ENCODE data around the gene MCCC2. TPM values are rescaled to one million over a fixed set of nuclear protein-coding genes. Genes with fewer than 3 reads are reported as not detected.

Gene MCCC2
- total and polyA plus RNA-seq, 2 experiments from 2014 or later, result 31.9 to 59.1 TPM

- Histone ChIP-seq H3K79me2 (replicated peaks; ENCODE audit: insufficient read depth) (peaks cover 13% of the 10 kb centered on the region), H4K20me1 (replicated peaks; ENCODE audit: insufficient read depth) (peaks cover 5% of the 10 kb centered on the region; the same call in 1 of the 2 replicates), H3K27me3 (ENCODE audit: insufficient read depth) (no peaks in the 10 kb centered on the region), H3K27ac (ENCODE audit: low read depth) (no peak overlapping the region), H3K4me2 (no peak overlapping the region), H3K4me1 (ENCODE audit: insufficient read depth) (no peaks in the 10 kb centered on the region), H3K9me2 (ENCODE audit: insufficient read depth) (no peaks in the 10 kb centered on the region), H3F3A (replicated peaks; ENCODE audit: low read depth) (no peaks in the 10 kb centered on the region), H3K4me3 (no peak overlapping the region), H3K36me3 (ENCODE audit: insufficient read depth) (peaks cover 4% of the 10 kb centered on the region; the same call in 1 of the 2 replicates), H2AFZ (no peak overlapping the region)
- no peaks in the 10 kb centered on the region; the same call in 2 of the 3 replicates for H3K4me1 Mint-ChIP-seq
- H3K27me3 Mint-ChIP-seq (ENCODE audit: insufficient read depth, low read depth, poor library complexity), result peaks cover 2% of the 10 kb centered on the region
- H3K9me3 Mint-ChIP-seq, result no peaks in the 10 kb centered on the region
- H3K4me3 Mint-ChIP-seq, result no peak overlapping the region
- DNase-seq (ENCODE audit: low spot score) (no peak), ATAC-seq (no peak)
- H3K36me3 Mint-ChIP-seq (ENCODE audit: low read depth), result peaks cover 52% of the 10 kb centered on the region
- TF ChIP-seq EZH2 (IDR thresholded peaks at IDR 0.05; ENCODE audit: low read depth, unreplicated experiment) (no peak), CTCF (conservative IDR thresholded peaks at IDR 0.05; ENCODE audit: low read depth in 2 of 2) (no peak), STAT1 (IDR thresholded peaks at IDR 0.05; ENCODE audit: unreplicated experiment) (no peak), EZH2phosphoT487 (IDR thresholded peaks at IDR 0.05; ENCODE audit: unreplicated experiment) (no peak), CREB1 (CRISPR knock-in tag; IDR thresholded peaks at IDR 0.05; ENCODE audit: low read depth) (no peak), NANOG (IDR thresholded peaks at IDR 0.05; ENCODE audit: borderline replicate concordance) (no peak), ZNF114 (CRISPR knock-in tag; IDR thresholded peaks at IDR 0.05) (no peak), ZNF331 (CRISPR knock-in tag; IDR thresholded peaks at IDR 0.05; ENCODE audit: low read depth) (no peak), POLR2AphosphoS5 (IDR thresholded peaks at IDR 0.05; ENCODE audit: low read depth) (no peak), JUNB (IDR thresholded peaks at IDR 0.05; ENCODE audit: unreplicated experiment) (no peak)
- TF ChIP-seq, protein P1, sequence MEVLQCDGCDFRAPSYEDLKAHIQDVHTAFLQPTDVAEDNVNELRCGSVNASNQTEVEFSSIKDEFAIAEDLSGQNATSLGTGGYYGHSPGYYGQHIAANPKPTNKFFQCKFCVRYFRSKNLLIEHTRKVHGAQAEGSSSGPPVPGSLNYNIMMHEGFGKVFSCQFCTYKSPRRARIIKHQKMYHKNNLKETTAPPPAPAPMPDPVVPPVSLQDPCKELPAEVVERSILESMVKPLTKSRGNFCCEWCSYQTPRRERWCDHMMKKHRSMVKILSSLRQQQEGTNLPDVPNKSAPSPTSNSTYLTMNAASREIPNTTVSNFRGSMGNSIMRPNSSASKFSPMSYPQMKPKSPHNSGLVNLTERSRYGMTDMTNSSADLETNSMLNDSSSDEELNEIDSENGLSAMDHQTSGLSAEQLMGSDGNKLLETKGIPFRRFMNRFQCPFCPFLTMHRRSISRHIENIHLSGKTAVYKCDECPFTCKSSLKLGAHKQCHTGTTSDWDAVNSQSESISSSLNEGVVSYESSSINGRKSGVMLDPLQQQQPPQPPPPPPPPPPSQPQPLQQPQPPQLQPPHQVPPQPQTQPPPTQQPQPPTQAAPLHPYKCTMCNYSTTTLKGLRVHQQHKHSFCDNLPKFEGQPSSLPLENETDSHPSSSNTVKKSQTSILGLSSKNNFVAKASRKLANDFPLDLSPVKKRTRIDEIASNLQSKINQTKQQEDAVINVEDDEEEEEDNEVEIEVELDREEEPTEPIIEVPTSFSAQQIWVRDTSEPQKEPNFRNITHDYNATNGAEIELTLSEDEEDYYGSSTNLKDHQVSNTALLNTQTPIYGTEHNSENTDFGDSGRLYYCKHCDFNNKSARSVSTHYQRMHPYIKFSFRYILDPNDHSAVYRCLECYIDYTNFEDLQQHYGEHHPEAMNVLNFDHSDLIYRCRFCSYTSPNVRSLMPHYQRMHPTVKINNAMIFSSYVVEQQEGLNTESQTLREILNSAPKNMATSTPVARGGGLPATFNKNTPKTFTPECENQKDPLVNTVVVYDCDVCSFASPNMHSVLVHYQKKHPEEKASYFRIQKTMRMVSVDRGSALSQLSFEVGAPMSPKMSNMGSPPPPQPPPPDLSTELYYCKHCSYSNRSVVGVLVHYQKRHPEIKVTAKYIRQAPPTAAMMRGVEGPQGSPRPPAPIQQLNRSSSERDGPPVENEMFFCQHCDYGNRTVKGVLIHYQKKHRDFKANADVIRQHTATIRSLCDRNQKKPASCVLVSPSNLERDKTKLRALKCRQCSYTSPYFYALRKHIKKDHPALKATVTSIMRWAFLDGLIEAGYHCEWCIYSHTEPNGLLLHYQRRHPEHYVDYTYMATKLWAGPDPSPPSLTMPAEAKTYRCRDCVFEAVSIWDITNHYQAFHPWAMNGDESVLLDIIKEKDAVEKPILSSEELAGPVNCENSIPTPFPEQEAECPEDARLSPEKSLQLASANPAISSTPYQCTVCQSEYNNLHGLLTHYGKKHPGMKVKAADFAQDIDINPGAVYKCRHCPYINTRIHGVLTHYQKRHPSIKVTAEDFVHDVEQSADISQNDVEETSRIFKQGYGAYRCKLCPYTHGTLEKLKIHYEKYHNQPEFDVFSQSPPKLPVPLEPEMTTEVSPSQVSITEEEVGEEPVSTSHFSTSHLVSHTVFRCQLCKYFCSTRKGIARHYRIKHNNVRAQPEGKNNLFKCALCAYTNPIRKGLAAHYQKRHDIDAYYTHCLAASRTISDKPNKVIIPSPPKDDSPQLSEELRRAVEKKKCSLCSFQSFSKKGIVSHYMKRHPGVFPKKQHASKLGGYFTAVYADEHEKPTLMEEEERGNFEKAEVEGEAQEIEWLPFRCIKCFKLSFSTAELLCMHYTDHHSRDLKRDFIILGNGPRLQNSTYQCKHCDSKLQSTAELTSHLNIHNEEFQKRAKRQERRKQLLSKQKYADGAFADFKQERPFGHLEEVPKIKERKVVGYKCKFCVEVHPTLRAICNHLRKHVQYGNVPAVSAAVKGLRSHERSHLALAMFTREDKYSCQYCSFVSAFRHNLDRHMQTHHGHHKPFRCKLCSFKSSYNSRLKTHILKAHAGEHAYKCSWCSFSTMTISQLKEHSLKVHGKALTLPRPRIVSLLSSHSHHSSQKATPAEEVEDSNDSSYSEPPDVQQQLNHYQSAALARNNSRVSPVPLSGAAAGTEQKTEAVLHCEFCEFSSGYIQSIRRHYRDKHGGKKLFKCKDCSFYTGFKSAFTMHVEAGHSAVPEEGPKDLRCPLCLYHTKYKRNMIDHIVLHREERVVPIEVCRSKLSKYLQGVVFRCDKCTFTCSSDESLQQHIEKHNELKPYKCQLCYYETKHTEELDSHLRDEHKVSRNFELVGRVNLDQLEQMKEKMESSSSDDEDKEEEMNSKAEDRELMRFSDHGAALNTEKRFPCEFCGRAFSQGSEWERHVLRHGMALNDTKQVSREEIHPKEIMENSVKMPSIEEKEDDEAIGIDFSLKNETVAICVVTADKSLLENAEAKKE (CRISPR knock-in tag; IDR thresholded peaks at IDR 0.05), result no peak
- TF ChIP-seq, protein P2, sequence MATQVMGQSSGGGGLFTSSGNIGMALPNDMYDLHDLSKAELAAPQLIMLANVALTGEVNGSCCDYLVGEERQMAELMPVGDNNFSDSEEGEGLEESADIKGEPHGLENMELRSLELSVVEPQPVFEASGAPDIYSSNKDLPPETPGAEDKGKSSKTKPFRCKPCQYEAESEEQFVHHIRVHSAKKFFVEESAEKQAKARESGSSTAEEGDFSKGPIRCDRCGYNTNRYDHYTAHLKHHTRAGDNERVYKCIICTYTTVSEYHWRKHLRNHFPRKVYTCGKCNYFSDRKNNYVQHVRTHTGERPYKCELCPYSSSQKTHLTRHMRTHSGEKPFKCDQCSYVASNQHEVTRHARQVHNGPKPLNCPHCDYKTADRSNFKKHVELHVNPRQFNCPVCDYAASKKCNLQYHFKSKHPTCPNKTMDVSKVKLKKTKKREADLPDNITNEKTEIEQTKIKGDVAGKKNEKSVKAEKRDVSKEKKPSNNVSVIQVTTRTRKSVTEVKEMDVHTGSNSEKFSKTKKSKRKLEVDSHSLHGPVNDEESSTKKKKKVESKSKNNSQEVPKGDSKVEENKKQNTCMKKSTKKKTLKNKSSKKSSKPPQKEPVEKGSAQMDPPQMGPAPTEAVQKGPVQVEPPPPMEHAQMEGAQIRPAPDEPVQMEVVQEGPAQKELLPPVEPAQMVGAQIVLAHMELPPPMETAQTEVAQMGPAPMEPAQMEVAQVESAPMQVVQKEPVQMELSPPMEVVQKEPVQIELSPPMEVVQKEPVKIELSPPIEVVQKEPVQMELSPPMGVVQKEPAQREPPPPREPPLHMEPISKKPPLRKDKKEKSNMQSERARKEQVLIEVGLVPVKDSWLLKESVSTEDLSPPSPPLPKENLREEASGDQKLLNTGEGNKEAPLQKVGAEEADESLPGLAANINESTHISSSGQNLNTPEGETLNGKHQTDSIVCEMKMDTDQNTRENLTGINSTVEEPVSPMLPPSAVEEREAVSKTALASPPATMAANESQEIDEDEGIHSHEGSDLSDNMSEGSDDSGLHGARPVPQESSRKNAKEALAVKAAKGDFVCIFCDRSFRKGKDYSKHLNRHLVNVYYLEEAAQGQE (IDR thresholded peaks at IDR 0.05; ENCODE audit: unreplicated experiment), result no peak
- TF ChIP-seq, protein P3, sequence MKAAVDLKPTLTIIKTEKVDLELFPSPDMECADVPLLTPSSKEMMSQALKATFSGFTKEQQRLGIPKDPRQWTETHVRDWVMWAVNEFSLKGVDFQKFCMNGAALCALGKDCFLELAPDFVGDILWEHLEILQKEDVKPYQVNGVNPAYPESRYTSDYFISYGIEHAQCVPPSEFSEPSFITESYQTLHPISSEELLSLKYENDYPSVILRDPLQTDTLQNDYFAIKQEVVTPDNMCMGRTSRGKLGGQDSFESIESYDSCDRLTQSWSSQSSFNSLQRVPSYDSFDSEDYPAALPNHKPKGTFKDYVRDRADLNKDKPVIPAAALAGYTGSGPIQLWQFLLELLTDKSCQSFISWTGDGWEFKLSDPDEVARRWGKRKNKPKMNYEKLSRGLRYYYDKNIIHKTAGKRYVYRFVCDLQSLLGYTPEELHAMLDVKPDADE (IDR thresholded peaks at IDR 0.05), result no peak
- H3K27ac Mint-ChIP-seq, result no peak overlapping the region
Observed at GRCh38 chr5:71620630-71621029, 33.5 kb downstream of the MCCC2 start.

All from GM23338 (cell line).